Fibroblast of lung (primary cell): ENCODE measurements around the gene L3MBTL3.

Experiments used
- CTCF ChIP-seq, 2 donors: IDR thresholded peaks in 1 of 2; conservative IDR thresholded peaks in 1 of 2; 1 replicate in 1 of 2; 2 replicates in 1 of 2; pipeline ENCODE4 v1.5.1; 2011 to 2012; ENCODE audit warnings: low read length in 2 of 2, control low read depth in 1 of 2, inconsistent platforms in 1 of 2, low read depth in 1 of 2, mild to moderate bottlenecking in 1 of 2
- EZH2 ChIP-seq: IDR thresholded peaks from 2 replicates; pipeline ENCODE4 v1.5.1; 2012; ENCODE audit warnings: low read length, control low read depth, mild to moderate bottlenecking; ENCODE audit errors: missing control alignments

GRCh38 chr6:130034378-130035146 lies 16.2 kb downstream of the L3MBTL3 start:
- TF ChIP-seq CTCF (conservative IDR thresholded peaks at IDR 0.05 in 1 of 2, IDR thresholded peaks at IDR 0.05 in 1 of 2; ENCODE audit: low read depth in 1 of 2, low read length in 2 of 2) (no peak), EZH2 (no peak)
